ENCODE measurements around the gene C11orf58.

DNA sequence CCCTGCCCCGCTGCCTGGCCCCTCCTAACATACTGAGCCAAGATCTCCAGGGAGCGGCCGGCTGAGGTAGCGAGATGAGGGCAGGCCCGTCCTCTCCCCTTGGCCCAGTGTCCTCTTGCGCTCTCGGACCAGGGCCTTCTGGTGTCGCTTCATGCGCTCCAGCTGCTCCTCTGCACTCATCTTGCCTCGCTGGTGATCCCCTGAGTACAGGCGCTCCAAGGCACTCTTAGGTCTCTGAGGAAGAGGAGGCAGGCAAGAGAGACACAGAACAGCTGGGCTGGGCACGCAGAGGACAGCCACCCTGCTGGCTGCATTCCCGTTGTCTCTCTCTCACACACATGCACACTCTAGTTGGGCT lies 50.6 kb downstream of the C11orf58 start:
- TF ChIP-seq POLR2A (IDR thresholded peaks at IDR 0.05; ENCODE audit: low read length) (no peak), GATA1 (IDR thresholded peaks at IDR 0.05; ENCODE audit: low read depth, low read length) (no peak)
